PC-9 (cell line): ENCODE results near the gene CPA4. TPM values are rescaled to one million over a fixed set of nuclear protein-coding genes. Genes with fewer than 3 reads are reported as not detected.
A peak's percentile ranks its signal among the peaks of the same experiment; 100 is the strongest.

Experiments
- BruUV-seq: library from RNA; stranded (reverse); fragments of 400-500 nt; replicated peaks from 2 replicates; lab custom pipeline; 2021; lab: Mats Ljungman, UMichigan
- CTCF ChIA-PET: fragments of 300-600 bp; sonication (Branson Sonifier 250); formaldehyde crosslinking; loops from one replicate; lab custom pipeline; 2022; ENCODE audit warnings: antibody characterized with exemption; lab: Charles Lee
- POLR2A ChIA-PET: fragments of 300-600 bp; sonication (Branson Sonifier 250); formaldehyde crosslinking; loops from one replicate; lab custom pipeline; 2022; ENCODE audit warnings: antibody characterized with exemption; ENCODE audit not compliant: unreplicated experiment; lab: Charles Lee
- DNase-seq, 2 experiments: peaks; one replicate each; pipeline versions ENCODE4 v3.0.0 to v3.0.0-alpha.2; 2015 to 2022; ENCODE audit warnings: mixed read lengths in 1 of 2
- H2AFZ ChIP-seq: fragments of 200-600 bp; sonication (generic); 2 replicates; pipeline ENCODE4 v1.8.1; 2017; ENCODE audit warnings: antibody characterized with exemption
- H3F3A ChIP-seq: fragments of 200-600 bp; sonication (generic); 2 replicates; pipeline ENCODE4 v1.8.1; 2017; ENCODE audit warnings: antibody characterized with exemption, mild to moderate bottlenecking, low read depth; ENCODE audit not compliant: insufficient read depth
- H3K27ac ChIP-seq: fragments of 200-600 bp; sonication (generic); 2 replicates; pipeline ENCODE4 v1.6.1; 2016; ENCODE audit warnings: mixed run types
- H3K27me3 ChIP-seq: fragments of 200-600 bp; sonication (generic); 2 replicates; pipeline ENCODE4 v1.6.1; 2016; ENCODE audit warnings: low read depth, mixed run types; ENCODE audit not compliant: insufficient read depth
- H3K36me3 ChIP-seq: fragments of 200-600 bp; sonication (generic); 2 replicates; pipeline ENCODE4 v1.6.1; 2016; ENCODE audit warnings: low read depth, mixed run types
- H3K4me1 ChIP-seq: fragments of 200-600 bp; sonication (generic); replicated peaks from 2 replicates; pipeline ENCODE4 v1.6.1; 2016; ENCODE audit warnings: mixed run types; ENCODE audit not compliant: insufficient read depth
- H3K4me2 ChIP-seq: fragments of 200-600 bp; sonication (generic); 2 replicates; pipeline ENCODE4 v1.6.1; 2017; ENCODE audit warnings: mixed run types
- H3K4me3 ChIP-seq: fragments of 200-600 bp; sonication (generic); 2 replicates; pipeline ENCODE4 v1.6.1; 2016; ENCODE audit warnings: mixed run types
- H3K79me2 ChIP-seq: fragments of 200-600 bp; sonication (generic); 2 replicates; pipeline ENCODE4 v1.6.1; 2017; ENCODE audit warnings: low read depth, mixed run types
- H3K9me2 ChIP-seq: fragments of 200-600 bp; sonication (generic); 2 replicates; pipeline ENCODE4 v1.8.1; 2017; ENCODE audit warnings: mild to moderate bottlenecking; ENCODE audit not compliant: insufficient read depth
- H3K9me3 ChIP-seq: fragments of 200-600 bp; sonication (generic); 2 replicates; pipeline ENCODE4 v1.8.1; 2016; ENCODE audit warnings: low read depth; ENCODE audit not compliant: insufficient read depth
- H4K20me1 ChIP-seq: fragments of 200-600 bp; sonication (generic); 2 replicates; pipeline ENCODE4 v1.8.1; 2017; ENCODE audit not compliant: insufficient read depth
- EZH2 ChIP-seq: fragments of 200-600 bp; sonication (generic); IDR thresholded peaks from 2 replicates; pipeline ENCODE4 v1.8.0; 2017; ENCODE audit warnings: antibody characterized with exemption, low read depth
- intact Hi-C: fragments of 100-400 bp; cut with micrococcal nuclease; formaldehyde crosslinking; loops from one replicate; pipeline ENCODE4 v1.10.0; 2022; ENCODE audit not compliant: unreplicated experiment
- total RNA-seq: library from RNA; stranded (reverse); gene quantifications from 2 replicates; pipeline ENCODE4 v1.2.3, GENCODE V29; 2021
- TF ChIP-seq, protein P1 (sequence below): fragments of 200-600 bp; sonication (generic); conservative IDR thresholded peaks from 2 replicates; pipeline ENCODE4 v1.6.1; 2017; ENCODE audit warnings: mixed run types, antibody characterized with exemption, mild to moderate bottlenecking, moderate library complexity

The CPA4 gene
- total RNA-seq, 1 experiment from 2014 or later = 9.8 TPM

DNA sequence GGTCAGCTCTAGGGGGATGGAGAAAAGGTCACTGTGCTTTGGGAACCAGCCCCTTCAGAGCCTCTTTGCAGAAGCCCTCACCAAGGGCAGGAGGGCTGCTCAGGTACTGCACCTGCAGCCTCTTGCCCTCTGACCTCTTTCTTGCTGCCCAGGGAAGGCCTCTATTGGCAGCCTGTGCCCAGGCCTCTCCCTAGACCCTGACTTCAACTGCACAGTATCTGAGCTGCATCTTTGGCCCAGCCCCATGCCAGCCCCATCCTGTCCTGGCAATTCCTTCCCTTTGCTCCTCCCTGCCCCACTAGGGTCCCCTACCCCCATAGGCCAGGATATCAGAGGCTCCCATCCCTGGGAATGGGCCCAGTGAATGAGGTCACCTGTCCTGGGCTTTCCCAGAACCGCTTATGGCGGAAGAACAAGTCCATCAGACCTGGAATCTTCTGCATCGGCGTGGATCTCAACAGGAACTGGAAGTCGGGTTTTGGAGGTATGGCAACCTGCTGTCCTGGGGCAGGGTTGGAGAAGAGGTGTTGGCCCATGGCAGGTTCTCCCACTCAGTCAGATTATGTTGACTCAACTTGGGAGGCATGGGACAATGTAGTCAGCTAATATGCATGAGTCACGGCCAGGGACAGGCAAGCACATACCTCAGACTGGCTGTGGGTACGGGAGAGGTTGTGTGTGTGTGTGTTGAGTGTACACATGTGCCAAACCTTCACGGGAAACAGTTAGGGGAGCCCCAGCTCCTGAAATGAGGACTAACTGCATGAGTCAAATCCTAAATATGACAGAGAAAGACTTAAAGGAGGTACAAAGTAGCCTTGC lies 70.3 kb downstream of the CPA4 start:
- Histone ChIP-seq H3K4me1 (peaks cover 49% of the 10 kb centered on the region), H3K4me2 (peak overlapping the region; percentile 27), H3F3A (peaks cover 27% of the 10 kb centered on the region; the same call in 1 of the 2 replicates), H3K9me3 (peaks cover 6% of the 10 kb centered on the region; the same call in 1 of the 2 replicates), H3K79me2 (no peaks in the 10 kb centered on the region), H3K27me3 (no peaks in the 10 kb centered on the region), H3K4me3 (no peak overlapping the region), H3K36me3 (no peaks in the 10 kb centered on the region), H2AFZ (peak overlapping the region; percentile 65), H3K27ac (peak overlapping the region; percentile 58), H4K20me1 (no peaks in the 10 kb centered on the region), H3K9me2 (no peaks in the 10 kb centered on the region)
- ChIA-PET POLR2A (no interaction called here), CTCF (no interaction called here)
- DNase-seq = peak; percentile 71 to 96
- TF ChIP-seq EZH2 = no peak
- TF ChIP-seq, protein P1, sequence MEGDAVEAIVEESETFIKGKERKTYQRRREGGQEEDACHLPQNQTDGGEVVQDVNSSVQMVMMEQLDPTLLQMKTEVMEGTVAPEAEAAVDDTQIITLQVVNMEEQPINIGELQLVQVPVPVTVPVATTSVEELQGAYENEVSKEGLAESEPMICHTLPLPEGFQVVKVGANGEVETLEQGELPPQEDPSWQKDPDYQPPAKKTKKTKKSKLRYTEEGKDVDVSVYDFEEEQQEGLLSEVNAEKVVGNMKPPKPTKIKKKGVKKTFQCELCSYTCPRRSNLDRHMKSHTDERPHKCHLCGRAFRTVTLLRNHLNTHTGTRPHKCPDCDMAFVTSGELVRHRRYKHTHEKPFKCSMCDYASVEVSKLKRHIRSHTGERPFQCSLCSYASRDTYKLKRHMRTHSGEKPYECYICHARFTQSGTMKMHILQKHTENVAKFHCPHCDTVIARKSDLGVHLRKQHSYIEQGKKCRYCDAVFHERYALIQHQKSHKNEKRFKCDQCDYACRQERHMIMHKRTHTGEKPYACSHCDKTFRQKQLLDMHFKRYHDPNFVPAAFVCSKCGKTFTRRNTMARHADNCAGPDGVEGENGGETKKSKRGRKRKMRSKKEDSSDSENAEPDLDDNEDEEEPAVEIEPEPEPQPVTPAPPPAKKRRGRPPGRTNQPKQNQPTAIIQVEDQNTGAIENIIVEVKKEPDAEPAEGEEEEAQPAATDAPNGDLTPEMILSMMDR = no peak
- intact Hi-C loops = no loop called here
- no TSS peak for BruUV-seq

DNA sequence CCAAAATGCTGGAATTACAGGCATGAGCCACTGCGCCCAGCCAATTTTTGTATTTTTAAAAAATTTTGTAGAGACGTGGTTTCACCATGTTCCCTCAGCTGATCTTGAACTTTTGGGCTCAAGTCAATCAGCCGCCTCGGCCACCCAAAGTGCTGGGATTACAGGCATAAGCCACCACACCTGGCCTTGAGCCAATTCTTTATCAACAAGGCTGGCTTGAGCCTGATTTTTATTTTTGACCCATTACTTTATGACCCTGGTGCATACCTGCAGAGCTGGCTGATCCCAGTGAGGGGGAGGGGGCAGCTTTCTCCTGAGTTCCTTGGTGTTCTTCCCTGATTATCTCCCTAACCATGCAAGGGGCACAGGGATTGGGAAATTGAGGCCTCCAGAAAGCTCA lies 71.5 kb downstream of the CPA4 start:
- H3K9me2 ChIP-seq = no peaks in the 10 kb centered on the region
- no peaks in the 10 kb centered on the region for H4K20me1 ChIP-seq
- BruUV-seq = no TSS peak
- H3K9me3 ChIP-seq = peaks cover 3% of the 10 kb centered on the region; the same call in 1 of the 2 replicates
- H2AFZ ChIP-seq = no peak overlapping the region
- no peak for DNase-seq
- TF ChIP-seq, protein P1 = no peak
- no peak for TF ChIP-seq EZH2
- H3K4me1 ChIP-seq = peaks cover 51% of the 10 kb centered on the region
- H3K27me3 ChIP-seq = no peaks in the 10 kb centered on the region
- no peaks in the 10 kb centered on the region for H3K79me2 ChIP-seq
- peaks cover 22% of the 10 kb centered on the region; the same call in 1 of the 2 replicates for H3F3A ChIP-seq
- intact Hi-C loops = no loop called here
- POLR2A ChIA-PET = no interaction called here
- no peaks in the 10 kb centered on the region for H3K36me3 ChIP-seq
- CTCF ChIA-PET = no interaction called here
- no peak overlapping the region for H3K4me2 ChIP-seq
- H3K4me3 ChIP-seq = no peak overlapping the region
- H3K27ac ChIP-seq = no peak overlapping the region

DNA sequence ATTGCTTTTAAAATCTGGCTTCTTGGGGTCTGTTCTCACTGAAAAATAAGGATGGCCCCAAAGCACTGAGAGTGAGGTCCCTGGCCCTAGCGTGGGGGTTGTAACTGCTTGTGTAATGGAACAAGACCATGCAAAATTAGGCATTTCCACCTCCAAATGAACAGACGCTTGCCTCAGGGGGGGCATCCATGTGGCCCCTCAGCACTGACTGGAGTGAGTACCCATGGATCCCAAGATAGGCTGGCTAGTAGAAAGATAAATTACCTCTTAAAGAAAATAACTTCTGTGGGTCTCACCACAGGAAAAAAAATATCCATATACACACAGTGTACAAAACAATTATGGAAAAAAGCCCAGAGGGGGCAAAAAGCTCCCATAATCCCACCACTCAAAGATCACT lies 72.1 kb downstream of the CPA4 start:
- H3K4me1 ChIP-seq = peaks cover 50% of the 10 kb centered on the region

More for the DNA sequence above, 72.1 kb downstream of the CPA4 start:
- no peak for DNase-seq
- H3F3A ChIP-seq = peaks cover 20% of the 10 kb centered on the region; the same call in 1 of the 2 replicates
- H3K36me3 ChIP-seq = no peaks in the 10 kb centered on the region
- no peaks in the 10 kb centered on the region for H3K9me2 ChIP-seq
- H2AFZ ChIP-seq = no peak overlapping the region
- H4K20me1 ChIP-seq = no peaks in the 10 kb centered on the region
- no peaks in the 10 kb centered on the region for H3K79me2 ChIP-seq
- no peak overlapping the region for H3K4me3 ChIP-seq
- H3K9me3 ChIP-seq = peaks cover 3% of the 10 kb centered on the region; the same call in 1 of the 2 replicates
- ChIA-PET POLR2A (no interaction called here), CTCF (no interaction called here)
- intact Hi-C loops = no loop called here
- H3K4me2 ChIP-seq = no peak overlapping the region
- no TSS peak for BruUV-seq
- TF ChIP-seq EZH2 = no peak
- TF ChIP-seq, protein P1 = no peak
- no peak overlapping the region for H3K27ac ChIP-seq
- no peaks in the 10 kb centered on the region for H3K27me3 ChIP-seq
